OCI-LY7 (cell line): Measurements from ENCODE around the gene FAM193A.

Experiments
- EZH2phosphoT487 ChIP-seq: fragments of 200-600 bp; sonication (generic); IDR thresholded peaks from 2 replicates; pipeline ENCODE4 v1.6.1; 2018; ENCODE audit warnings: low read depth, borderline replicate concordance, mild to moderate bottlenecking, mixed run types, antibody characterized with exemption, low read length, moderate library complexity, mixed read lengths
- TF ChIP-seq, protein P1 (sequence below): fragments of 200-600 bp; sonication (generic); conservative IDR thresholded peaks from 2 replicates; pipeline ENCODE4 v1.5.1; 2014; ENCODE audit warnings: mild to moderate bottlenecking, antibody characterized with exemption, low read length, moderate library complexity, mixed read lengths

DNA sequence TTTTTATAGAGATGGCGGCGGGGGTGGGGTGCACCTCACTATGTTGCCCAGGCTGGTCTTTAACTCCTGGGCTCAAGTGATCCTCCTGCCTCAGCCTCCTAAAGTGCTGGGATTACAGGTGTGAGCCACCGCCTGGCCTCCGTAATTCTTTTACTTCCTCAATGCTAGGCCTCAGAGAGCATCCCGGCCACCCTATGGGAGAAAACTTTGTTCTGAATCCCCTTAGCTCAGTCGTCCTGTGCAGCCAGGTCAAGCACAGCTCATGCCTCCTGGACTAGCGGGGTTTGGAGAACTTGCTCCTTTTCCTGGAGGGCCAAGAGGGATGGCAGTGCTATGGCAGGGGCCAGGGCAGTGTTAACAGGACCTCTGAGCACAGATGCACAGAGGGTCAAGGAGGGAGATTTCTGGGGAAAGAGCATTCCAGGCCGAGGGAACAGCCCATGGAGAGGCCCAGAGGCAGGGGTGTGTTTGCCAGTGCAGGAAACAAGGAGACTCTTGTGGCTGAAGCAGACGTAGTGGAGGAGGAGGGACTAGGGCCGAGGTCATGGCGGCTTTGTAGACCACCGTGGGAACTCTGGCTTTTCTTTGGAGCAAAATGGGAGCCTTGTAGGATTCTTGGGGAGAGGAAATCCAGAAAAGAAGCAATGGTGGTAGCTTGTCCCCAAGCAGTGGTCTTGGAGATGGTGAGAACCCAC, 229.5 kb downstream of the FAM193A start:
- TF ChIP-seq, protein P1, sequence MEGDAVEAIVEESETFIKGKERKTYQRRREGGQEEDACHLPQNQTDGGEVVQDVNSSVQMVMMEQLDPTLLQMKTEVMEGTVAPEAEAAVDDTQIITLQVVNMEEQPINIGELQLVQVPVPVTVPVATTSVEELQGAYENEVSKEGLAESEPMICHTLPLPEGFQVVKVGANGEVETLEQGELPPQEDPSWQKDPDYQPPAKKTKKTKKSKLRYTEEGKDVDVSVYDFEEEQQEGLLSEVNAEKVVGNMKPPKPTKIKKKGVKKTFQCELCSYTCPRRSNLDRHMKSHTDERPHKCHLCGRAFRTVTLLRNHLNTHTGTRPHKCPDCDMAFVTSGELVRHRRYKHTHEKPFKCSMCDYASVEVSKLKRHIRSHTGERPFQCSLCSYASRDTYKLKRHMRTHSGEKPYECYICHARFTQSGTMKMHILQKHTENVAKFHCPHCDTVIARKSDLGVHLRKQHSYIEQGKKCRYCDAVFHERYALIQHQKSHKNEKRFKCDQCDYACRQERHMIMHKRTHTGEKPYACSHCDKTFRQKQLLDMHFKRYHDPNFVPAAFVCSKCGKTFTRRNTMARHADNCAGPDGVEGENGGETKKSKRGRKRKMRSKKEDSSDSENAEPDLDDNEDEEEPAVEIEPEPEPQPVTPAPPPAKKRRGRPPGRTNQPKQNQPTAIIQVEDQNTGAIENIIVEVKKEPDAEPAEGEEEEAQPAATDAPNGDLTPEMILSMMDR = no peak
- no peak for TF ChIP-seq EZH2phosphoT487
